WTC11 (cell line): ENCODE data around the gene ENTPD6. TPM values are rescaled to one million over a fixed set of nuclear protein-coding genes. Genes with fewer than 3 reads are reported as not detected.

ENCODE experiments used
- ATAC-seq: fragments of 200-7000 bp; cut with Tn5 transposase; 2 replicates; pipeline ENCODE4 v1.10.0; 2021; ENCODE audit warnings: mild to moderate bottlenecking, moderate library complexity
- CTCF ChIA-PET: fragments of 300-600 bp; sonication (Branson Sonifier 250); formaldehyde crosslinking; loops from one replicate; lab custom pipeline; 2021; ENCODE audit warnings: antibody characterized with exemption; lab: Charles Lee
- POLR2A ChIA-PET: fragments of 350-600 bp; sonication (Branson Sonifier 250); formaldehyde crosslinking; loops from one replicate; lab custom pipeline; 2021; ENCODE audit warnings: antibody characterized with exemption; lab: Charles Lee
- DNase-seq: peaks from one replicate; pipeline ENCODE4 v3.0.0; 2021; ENCODE audit warnings: low spot score
- H3K27ac Mint-ChIP-seq: 2 replicates; pipeline ENCODE4 v1.8.0; 2021; ENCODE audit warnings: mixed read lengths
- H3K27me3 Mint-ChIP-seq: 2 replicates; pipeline ENCODE4 v1.8.0; 2021; ENCODE audit warnings: low read depth, mild to moderate bottlenecking, moderate library complexity, mixed read lengths
- H3K36me3 Mint-ChIP-seq: 2 replicates; pipeline ENCODE4 v1.8.0; 2021; ENCODE audit warnings: mixed read lengths
- H3K4me1 Mint-ChIP-seq: 2 replicates; pipeline ENCODE4 v1.8.0; 2022; ENCODE audit warnings: mixed read lengths
- H3K4me3 Mint-ChIP-seq: 2 replicates; pipeline ENCODE4 v1.8.0; 2021; ENCODE audit warnings: mild to moderate bottlenecking, moderate library complexity, mixed read lengths
- H3K9me3 Mint-ChIP-seq: 2 replicates; pipeline ENCODE4 v1.8.0; 2021; ENCODE audit warnings: mixed read lengths
- AR ChIP-seq: fragments of 250-450 bp; sonication (Bioruptor Pico); IDR thresholded peaks from 2 replicates; pipeline ENCODE4 v1.9.0; 2021; ENCODE audit warnings: mild to moderate bottlenecking
- ATF2 ChIP-seq: sonication (generic); formaldehyde crosslinking; IDR thresholded peaks from 2 replicates; pipeline ENCODE4 v1.8.1; 2022; ENCODE audit warnings: low read depth, missing genetic modification reagents, borderline replicate concordance
- CREM ChIP-seq: sonication (generic); formaldehyde crosslinking; IDR thresholded peaks from 2 replicates; pipeline ENCODE4 v1.8.1; 2022; ENCODE audit warnings: mild to moderate bottlenecking, missing genetic modification reagents, moderate library complexity
- ELF4 ChIP-seq: sonication (generic); formaldehyde crosslinking; IDR thresholded peaks from 2 replicates; pipeline ENCODE4 v1.8.1; 2022; ENCODE audit warnings: low read depth, mild to moderate bottlenecking, moderate library complexity, missing genetic modification reagents
- EMX1 ChIP-seq: fragments of 250-450 bp; sonication (Bioruptor Pico); IDR thresholded peaks from 2 replicates; pipeline ENCODE4 v1.8.0; 2021; ENCODE audit warnings: mild to moderate bottlenecking
- IRF1 ChIP-seq: sonication (generic); formaldehyde crosslinking; IDR thresholded peaks from 2 replicates; pipeline ENCODE4 v1.8.0; 2023; ENCODE audit warnings: missing genetic modification reagents
- OVOL2 ChIP-seq: fragments of 250-450 bp; sonication (Bioruptor Pico); IDR thresholded peaks from 2 replicates; pipeline ENCODE4 v1.9.0; 2021; ENCODE audit warnings: mild to moderate bottlenecking, borderline replicate concordance
- PRDM15 ChIP-seq: sonication (generic); formaldehyde crosslinking; IDR thresholded peaks from 2 replicates; pipeline ENCODE4 v1.8.0; 2022; ENCODE audit warnings: missing genetic modification reagents
- SMAD3 ChIP-seq: sonication (generic); formaldehyde crosslinking; IDR thresholded peaks from 2 replicates; pipeline ENCODE4 v1.8.0; 2022; ENCODE audit warnings: missing genetic modification reagents, mild to moderate bottlenecking, borderline replicate concordance
- SOX15 ChIP-seq: fragments of 250-450 bp; sonication (Bioruptor Pico); IDR thresholded peaks from 2 replicates; pipeline ENCODE4 v1.9.0; 2021; ENCODE audit warnings: mild to moderate bottlenecking
- ZNF138 ChIP-seq: sonication (generic); formaldehyde crosslinking; conservative IDR thresholded peaks from 2 replicates; pipeline ENCODE4 v1.8.1; 2022; ENCODE audit warnings: mild to moderate bottlenecking, moderate library complexity, missing genetic modification reagents
- ZNF263 ChIP-seq: sonication (generic); formaldehyde crosslinking; IDR thresholded peaks from 2 replicates; pipeline ENCODE4 v1.8.1; 2022; ENCODE audit warnings: low read depth, mild to moderate bottlenecking, moderate library complexity, missing genetic modification reagents
- ZNF423 ChIP-seq: fragments of 250-450 bp; sonication (Bioruptor Pico); IDR thresholded peaks from 2 replicates; pipeline ENCODE4 v2.1.2; 2022; ENCODE audit warnings: mild to moderate bottlenecking, moderate library complexity
- total RNA-seq: library from RNA; stranded (reverse); gene quantifications from 3 replicates; pipeline ENCODE4 v1.2.3, GENCODE V29; 2021
- TF ChIP-seq, protein P1 (sequence below): sonication (generic); formaldehyde crosslinking; conservative IDR thresholded peaks from 2 replicates; pipeline ENCODE4 v1.8.1; 2023; ENCODE audit warnings: mild to moderate bottlenecking, low read depth, missing genetic modification reagents, moderate library complexity

ENTPD6 gene
- total RNA-seq, 1 experiment from 2014 or later = 56.9 TPM

DNA sequence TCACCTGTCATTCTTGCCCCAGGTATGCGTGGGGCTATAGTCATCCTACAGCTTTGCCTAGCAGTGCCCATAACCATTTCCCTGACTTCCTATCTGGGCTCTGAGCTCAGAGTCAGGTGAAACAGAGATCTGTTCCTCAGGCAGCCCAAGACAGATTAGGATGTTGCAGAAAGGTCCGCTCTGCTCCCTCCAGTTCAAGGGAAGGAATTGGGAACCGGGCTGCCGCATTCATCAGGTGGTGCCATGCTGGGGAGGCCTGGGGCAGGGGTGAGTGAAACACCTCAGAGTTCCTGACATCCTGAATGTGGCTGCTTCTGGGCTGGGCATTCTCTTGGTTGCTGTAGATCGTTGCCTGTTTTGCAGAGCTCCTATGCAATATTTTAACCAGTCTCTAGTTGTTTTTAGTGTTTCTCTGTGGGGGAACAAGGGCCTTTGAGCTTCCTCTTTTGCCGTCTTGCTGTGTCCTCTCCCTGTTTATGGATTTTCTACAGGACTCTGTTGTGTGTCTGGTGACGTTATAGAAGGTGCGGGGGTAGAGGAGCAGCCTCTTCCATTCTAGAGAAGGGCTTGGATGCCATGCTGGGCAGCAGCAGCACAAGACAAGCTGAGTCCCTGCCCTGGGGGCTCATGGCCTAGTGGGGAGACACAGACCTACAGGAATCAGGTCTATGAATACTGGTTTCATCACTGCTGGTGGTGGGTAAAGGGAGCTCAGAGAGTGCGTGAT is 9.2 kb downstream of the ENTPD6 start (continued):
- TF ChIP-seq AR (no peak), PRDM15 (CRISPR knock-in tag) (no peak), CREM (no peak)

GRCh38 chr20:25205277-25206062 is 10.0 kb downstream of the ENTPD6 start:
- Mint-ChIP-seq H3K9me3 (no peaks in the 10 kb centered on the region), H3K27me3 (no peaks in the 10 kb centered on the region), H3K27ac (peak overlapping the region; percentile 80), H3K36me3 (0 out of 2 replicates have a peak, but pooled peaks cover 9% of the 10 kb centered on the region), H3K4me3 (no peak overlapping the region), H3K4me1 (peaks cover 17% of the 10 kb centered on the region)
- DNase-seq = no peak
- peak; percentile 57 for ATAC-seq
- CTCF ChIA-PET = interaction anchor here (1.7 kb wide), 1 partner anchor 42 kb away, joined by 8 read pairs; the partner anchor contains the start of gene PYGB
- POLR2A ChIA-PET = no interaction called here
- TF ChIP-seq PRDM15 (CRISPR knock-in tag) = no peak
- TF ChIP-seq ZNF263 = no peak
- TF ChIP-seq ZNF423 (CRISPR knock-in tag) = no peak
- no peak for TF ChIP-seq AR
- TF ChIP-seq IRF1 (CRISPR knock-in tag) = no peak
- no peak for TF ChIP-seq OVOL2
- no peak for TF ChIP-seq ZNF138 (CRISPR knock-in tag)
- TF ChIP-seq SOX15 (CRISPR knock-in tag) = no peak
- no peak for TF ChIP-seq EMX1 (CRISPR knock-in tag)
- no peak for TF ChIP-seq ATF2 (CRISPR knock-in tag)
- TF ChIP-seq ELF4 = no peak
- TF ChIP-seq SMAD3 (CRISPR knock-in tag) = no peak
- TF ChIP-seq, protein P1, sequence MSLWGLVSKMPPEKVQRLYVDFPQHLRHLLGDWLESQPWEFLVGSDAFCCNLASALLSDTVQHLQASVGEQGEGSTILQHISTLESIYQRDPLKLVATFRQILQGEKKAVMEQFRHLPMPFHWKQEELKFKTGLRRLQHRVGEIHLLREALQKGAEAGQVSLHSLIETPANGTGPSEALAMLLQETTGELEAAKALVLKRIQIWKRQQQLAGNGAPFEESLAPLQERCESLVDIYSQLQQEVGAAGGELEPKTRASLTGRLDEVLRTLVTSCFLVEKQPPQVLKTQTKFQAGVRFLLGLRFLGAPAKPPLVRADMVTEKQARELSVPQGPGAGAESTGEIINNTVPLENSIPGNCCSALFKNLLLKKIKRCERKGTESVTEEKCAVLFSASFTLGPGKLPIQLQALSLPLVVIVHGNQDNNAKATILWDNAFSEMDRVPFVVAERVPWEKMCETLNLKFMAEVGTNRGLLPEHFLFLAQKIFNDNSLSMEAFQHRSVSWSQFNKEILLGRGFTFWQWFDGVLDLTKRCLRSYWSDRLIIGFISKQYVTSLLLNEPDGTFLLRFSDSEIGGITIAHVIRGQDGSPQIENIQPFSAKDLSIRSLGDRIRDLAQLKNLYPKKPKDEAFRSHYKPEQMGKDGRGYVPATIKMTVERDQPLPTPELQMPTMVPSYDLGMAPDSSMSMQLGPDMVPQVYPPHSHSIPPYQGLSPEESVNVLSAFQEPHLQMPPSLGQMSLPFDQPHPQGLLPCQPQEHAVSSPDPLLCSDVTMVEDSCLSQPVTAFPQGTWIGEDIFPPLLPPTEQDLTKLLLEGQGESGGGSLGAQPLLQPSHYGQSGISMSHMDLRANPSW (CRISPR knock-in tag) = no peak
